Caco-2 (cell line): Measurements from ENCODE around the gene PNPT1. TPM values are rescaled to one million over a fixed set of nuclear protein-coding genes. Genes with fewer than 3 reads are reported as not detected.

Experiments
- BruUV-seq: library from RNA; stranded (reverse); fragments of 400-500 nt; replicated peaks from 2 replicates; lab custom pipeline; 2021; lab: Mats Ljungman, UMichigan
- CTCF ChIA-PET: fragments of 300-600 bp; sonication (Branson Sonifier 250); formaldehyde crosslinking; loops from one replicate; lab custom pipeline; 2022; ENCODE audit warnings: antibody characterized with exemption; lab: Charles Lee
- POLR2A ChIA-PET: fragments of 300-600 bp; sonication (Branson Sonifier 250); formaldehyde crosslinking; loops from one replicate; lab custom pipeline; 2022; ENCODE audit warnings: antibody characterized with exemption; lab: Charles Lee
- DNase-seq, 2 experiments: peaks; one replicate each; pipeline versions ENCODE4 v3.0.0 to v3.0.0-alpha.2; 2020 to 2022
- H3K27me3 ChIP-seq: replicated peaks from 2 replicates; pipeline ENCODE4 v1.6.0; 2011; ENCODE audit warnings: low read length; ENCODE audit not compliant: control insufficient read depth, insufficient read depth
- H3K36me3 ChIP-seq: 2 replicates; pipeline ENCODE4 v1.5.1; 2011; ENCODE audit warnings: low read length; ENCODE audit not compliant: control insufficient read depth, insufficient read depth
- H3K4me1 ChIP-seq: fragments of 250-450 bp; sonication (Bioruptor Pico); 2 replicates; pipeline ENCODE4 v1.5.1; 2020; ENCODE audit warnings: mild to moderate bottlenecking
- H3K4me3 ChIP-seq: 2 replicates; pipeline ENCODE4 v1.5.1; 2011; ENCODE audit warnings: low read depth, mild to moderate bottlenecking, control low read depth, low read length
- H3K9me3 ChIP-seq: fragments of 250-450 bp; sonication (Bioruptor Pico); 2 replicates; pipeline ENCODE4 v1.5.1; 2020; ENCODE audit warnings: mild to moderate bottlenecking, moderate library complexity
- H3K27ac Mint-ChIP-seq: one replicate; pipeline ENCODE4 v1.8.0; 2022; ENCODE audit warnings: mixed read lengths; ENCODE audit not compliant: unreplicated experiment
- H3K27me3 Mint-ChIP-seq: one replicate; pipeline ENCODE4 v1.8.0; 2022; ENCODE audit warnings: mixed read lengths; ENCODE audit not compliant: insufficient read depth, unreplicated experiment
- H3K36me3 Mint-ChIP-seq: one replicate; pipeline ENCODE4 v1.8.0; 2022; ENCODE audit warnings: mild to moderate bottlenecking, mixed read lengths; ENCODE audit not compliant: insufficient read depth, unreplicated experiment
- H3K4me1 Mint-ChIP-seq: one replicate; pipeline ENCODE4 v1.8.0; 2022; ENCODE audit warnings: low read depth, mixed read lengths; ENCODE audit not compliant: unreplicated experiment
- H3K4me3 Mint-ChIP-seq: one replicate; pipeline ENCODE4 v1.8.0; 2022; ENCODE audit warnings: mild to moderate bottlenecking, moderate library complexity, mixed read lengths; ENCODE audit not compliant: unreplicated experiment
- H3K9me3 Mint-ChIP-seq: one replicate; pipeline ENCODE4 v1.8.0; 2022; ENCODE audit warnings: mixed read lengths; ENCODE audit not compliant: unreplicated experiment
- CTCF ChIP-seq, 2 experiments: fragments of 200-600 bp in 1 of 2; IDR thresholded peaks; 1 replicate in 1 of 2; 2 replicates in 1 of 2; pipeline versions ENCODE4 v1.5.1 to v1.8.0; 2011 to 2022; ENCODE audit warnings: antibody characterized with exemption in 1 of 2, control low read depth in 1 of 2, inconsistent platforms in 1 of 2, low read depth in 1 of 2, low read length in 1 of 2, mild to moderate bottlenecking in 1 of 2, moderate library complexity in 1 of 2; ENCODE audit not compliant: insufficient read depth in 1 of 2, severe bottlenecking in 1 of 2, unreplicated experiment in 1 of 2
- intact Hi-C: fragments of 100-400 bp; cut with micrococcal nuclease; formaldehyde crosslinking; loops from one replicate; pipeline ENCODE4 v1.10.0; 2022; ENCODE audit not compliant: unreplicated experiment
- total RNA-seq: library from RNA; stranded (reverse); gene quantifications from 2 replicates; pipeline ENCODE4 v1.2.3, GENCODE V29; 2022

The PNPT1 gene
- total RNA-seq, 1 experiment from 2014 or later: 85.2 TPM

GRCh38 chr2:55585451-55586080 is 108.1 kb downstream of the PNPT1 start:
- H3K4me3 ChIP-seq: no peak overlapping the region
- intact Hi-C loops: no loop called here
- no peak overlapping the region for H3K4me3 Mint-ChIP-seq

More at GRCh38 chr2:55585451-55586080, 108.1 kb downstream of the PNPT1 start:
- Histone ChIP-seq H3K27me3 (no peaks in the 10 kb centered on the region), H3K36me3 (no peaks in the 10 kb centered on the region), H3K4me1 (no peaks in the 10 kb centered on the region), H3K9me3 (no peaks in the 10 kb centered on the region)
- TF ChIP-seq CTCF (IDR thresholded peaks at IDR 0.05; ENCODE audit: insufficient read depth in 1 of 2, low read depth in 1 of 2, low read length in 1 of 2, severe bottlenecking in 1 of 2, unreplicated experiment in 1 of 2): no peak
- H3K27me3 Mint-ChIP-seq: no peaks in the 10 kb centered on the region
- H3K36me3 Mint-ChIP-seq: peaks cover 50% of the 10 kb centered on the region
- ChIA-PET POLR2A (no interaction called here), CTCF (no interaction called here)
- no peak overlapping the region for H3K27ac Mint-ChIP-seq
- no TSS peak for BruUV-seq
- no peaks in the 10 kb centered on the region for H3K9me3 Mint-ChIP-seq
- H3K4me1 Mint-ChIP-seq: no peaks in the 10 kb centered on the region
- DNase-seq: no peak

Other genes starting within 250 kb of the PNPT1 start
- 24.0 and 29.6 TPM in 2 replicates for gene CFAP36, start 174.1 kb downstream of the PNPT1 start, total RNA-seq
- 54.7 and 63.3 TPM in 2 replicates for gene PPP4R3B, start 76.2 kb downstream of the PNPT1 start, total RNA-seq
- gene EFEMP1, start 229.9 kb upstream of the PNPT1 start, total RNA-seq: not detected in 2 replicates